ENCODE results near the gene MAGEA3.
"Not testable (repeated sequence)": the region's sequence is repeated elsewhere in the genome, so short reads cannot be mapped to it uniquely, and the experiment has no call there.

MAGEA3 gene

DNA sequence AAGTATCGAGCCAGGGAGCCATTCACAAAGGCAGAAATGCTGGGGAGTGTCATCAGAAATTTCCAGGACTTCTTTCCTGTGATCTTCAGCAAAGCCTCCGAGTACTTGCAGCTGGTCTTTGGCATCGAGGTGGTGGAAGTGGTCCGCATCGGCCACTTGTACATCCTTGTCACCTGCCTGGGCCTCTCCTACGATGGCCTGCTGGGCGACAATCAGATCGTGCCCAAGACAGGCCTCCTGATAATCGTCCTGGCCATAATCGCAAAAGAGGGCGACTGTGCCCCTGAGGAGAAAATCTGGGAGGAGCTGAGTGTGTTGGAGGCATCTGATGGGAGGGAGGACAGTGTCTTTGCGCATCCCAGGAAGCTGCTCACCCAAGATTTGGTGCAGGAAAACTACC lies 37.9 kb downstream of the MAGEA3 start:
- DNase-seq: not testable (repeated sequence)

DNA sequence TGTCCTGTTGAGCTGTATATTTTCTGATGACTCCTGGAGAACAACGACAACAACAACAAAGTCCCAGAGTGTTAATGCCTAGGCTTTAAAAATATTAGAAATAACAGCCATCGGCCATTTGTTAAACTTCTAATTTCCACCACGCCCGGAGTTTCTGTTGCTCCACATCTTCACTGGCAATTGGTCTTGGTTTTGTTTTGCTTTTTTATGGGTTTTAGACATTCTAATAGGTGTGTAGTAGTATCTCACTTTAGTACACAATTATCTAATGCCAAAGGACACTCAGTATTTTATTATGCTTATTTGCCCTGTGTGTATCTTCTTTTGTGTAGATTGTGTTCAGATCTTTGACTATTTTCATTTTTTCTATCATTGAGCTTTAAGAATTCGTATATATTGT lies 40.0 kb downstream of the MAGEA3 start:
- no peak for DNase-seq
